ENCODE measurements around the gene CD226.

The CD226 gene

GRCh38 chr18:69814861-69815385 is 132.8 kb downstream of the CD226 start:
- DNase-seq (ENCODE audit: low read depth in 2 of 2): no peak

- no peak for DNase-seq (ENCODE audit: low read depth in 2 of 2)
Observed at GRCh38 chr18:69813559-69813958, 134.1 kb downstream of the CD226 start.

- no peak for DNase-seq (ENCODE audit: low read depth in 2 of 2)
Observed at GRCh38 chr18:69808399-69808798, 139.3 kb downstream of the CD226 start.

- no peak for DNase-seq (ENCODE audit: low read depth in 2 of 2)
Observed at GRCh38 chr18:69804776-69805501, 142.7 kb downstream of the CD226 start.

Measured in fibroblast of skin of left quadriceps (primary cell).